Left forelimb (tissue), 1 donor: Measurements from ENCODE around the gene PSD4.

Source experiments
- DNase-seq: peaks from one replicate; pipeline ENCODE4 v3.0.0-alpha.2; 2018; ENCODE audit warnings: low spot score

The PSD4 gene

DNA sequence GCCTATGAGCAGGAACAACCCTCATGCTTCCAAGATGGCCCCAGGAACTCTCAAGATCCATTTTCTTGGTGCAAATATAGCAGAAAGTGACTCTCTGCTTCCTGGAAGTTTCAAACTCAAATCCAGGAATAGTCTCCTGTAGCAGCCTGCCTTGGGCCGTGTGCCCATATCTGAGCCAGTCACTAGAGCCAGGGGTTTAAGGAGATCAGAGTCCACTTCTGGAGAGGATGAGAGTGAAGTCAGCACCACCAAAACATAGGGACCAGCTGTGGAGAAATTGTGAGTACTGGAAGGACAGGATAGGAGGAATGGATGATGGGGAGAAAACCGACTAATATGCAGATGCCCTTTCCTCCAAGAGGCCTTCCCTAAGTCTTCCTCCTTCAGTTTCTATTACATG is 33.2 kb downstream of the PSD4 start:
- DNase-seq, result no peak

DNA sequence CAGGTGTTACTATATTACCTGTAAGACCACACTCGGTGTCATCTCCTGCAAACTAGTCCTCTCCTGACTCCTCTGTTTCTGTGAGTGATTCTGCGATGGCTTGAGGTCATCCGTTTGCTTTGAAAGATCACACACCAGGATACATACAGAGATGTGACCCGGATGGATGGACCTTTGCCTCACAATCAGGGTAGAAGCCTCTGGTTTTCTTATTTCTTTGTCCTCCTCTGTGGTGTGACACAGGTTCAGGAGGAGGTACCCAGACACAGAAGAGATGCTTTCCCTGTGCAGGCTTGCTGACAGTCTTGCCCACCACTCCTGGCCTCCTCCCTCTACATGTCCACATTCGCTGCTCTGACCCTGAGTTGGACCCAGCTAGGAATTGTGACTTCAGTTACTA is 34.6 kb downstream of the PSD4 start:
- no peak for DNase-seq

DNA sequence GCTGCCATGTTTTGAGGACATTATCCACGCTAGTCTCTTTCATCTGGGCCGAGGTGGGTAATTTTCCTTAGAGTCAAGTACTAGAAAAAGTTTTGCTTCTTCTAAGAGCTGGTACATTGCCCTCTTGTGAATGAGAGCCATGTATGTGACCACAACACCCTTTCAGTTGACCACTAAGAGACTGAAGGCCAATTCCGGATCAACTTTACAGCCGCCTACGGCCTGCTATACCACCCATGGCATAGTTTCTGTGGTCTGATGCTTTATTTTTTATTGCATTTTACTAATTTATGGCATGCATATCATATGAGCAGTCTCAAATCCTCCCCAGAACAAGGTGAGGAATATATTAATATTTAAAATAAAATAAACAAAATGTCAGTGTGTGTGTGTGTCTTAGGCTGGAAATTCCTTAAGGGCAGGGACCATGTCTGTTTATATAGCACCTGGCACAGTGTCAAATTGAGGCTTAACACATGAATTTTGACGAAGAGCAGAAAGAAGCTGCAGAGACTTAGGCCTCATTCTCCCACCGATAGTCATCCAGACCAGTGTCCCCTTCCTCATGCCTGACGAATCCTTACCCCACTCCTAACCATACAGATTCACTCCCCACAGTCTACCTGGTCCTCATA is 35.4 kb downstream of the PSD4 start:
- DNase-seq, result no peak

DNA sequence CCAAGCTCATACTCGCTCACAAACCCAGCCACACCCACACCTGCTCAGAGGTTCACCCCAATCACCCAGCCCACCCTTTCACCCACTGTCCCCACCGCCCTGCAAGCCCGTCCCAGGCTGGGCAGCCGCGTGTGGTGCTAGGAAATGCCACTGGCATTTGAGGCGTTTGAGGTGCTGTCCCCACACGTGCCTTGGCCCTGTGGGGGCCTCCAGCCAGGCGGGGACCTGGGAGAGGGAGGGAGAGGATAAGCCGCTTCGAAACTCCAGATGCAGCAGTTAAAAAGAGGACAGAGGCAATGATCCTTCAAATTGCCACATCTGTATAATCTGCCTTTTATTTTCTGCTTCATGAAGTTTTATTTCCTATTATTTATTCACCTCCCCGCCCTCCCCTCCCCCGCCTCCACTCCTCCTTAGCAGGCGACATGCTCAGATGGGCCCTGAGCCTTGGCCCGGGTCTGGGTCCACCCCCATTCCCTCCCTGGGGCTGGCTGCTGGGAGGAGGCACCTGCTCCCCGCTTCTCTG is 35.9 kb downstream of the PSD4 start:
- no peak for DNase-seq

DNA sequence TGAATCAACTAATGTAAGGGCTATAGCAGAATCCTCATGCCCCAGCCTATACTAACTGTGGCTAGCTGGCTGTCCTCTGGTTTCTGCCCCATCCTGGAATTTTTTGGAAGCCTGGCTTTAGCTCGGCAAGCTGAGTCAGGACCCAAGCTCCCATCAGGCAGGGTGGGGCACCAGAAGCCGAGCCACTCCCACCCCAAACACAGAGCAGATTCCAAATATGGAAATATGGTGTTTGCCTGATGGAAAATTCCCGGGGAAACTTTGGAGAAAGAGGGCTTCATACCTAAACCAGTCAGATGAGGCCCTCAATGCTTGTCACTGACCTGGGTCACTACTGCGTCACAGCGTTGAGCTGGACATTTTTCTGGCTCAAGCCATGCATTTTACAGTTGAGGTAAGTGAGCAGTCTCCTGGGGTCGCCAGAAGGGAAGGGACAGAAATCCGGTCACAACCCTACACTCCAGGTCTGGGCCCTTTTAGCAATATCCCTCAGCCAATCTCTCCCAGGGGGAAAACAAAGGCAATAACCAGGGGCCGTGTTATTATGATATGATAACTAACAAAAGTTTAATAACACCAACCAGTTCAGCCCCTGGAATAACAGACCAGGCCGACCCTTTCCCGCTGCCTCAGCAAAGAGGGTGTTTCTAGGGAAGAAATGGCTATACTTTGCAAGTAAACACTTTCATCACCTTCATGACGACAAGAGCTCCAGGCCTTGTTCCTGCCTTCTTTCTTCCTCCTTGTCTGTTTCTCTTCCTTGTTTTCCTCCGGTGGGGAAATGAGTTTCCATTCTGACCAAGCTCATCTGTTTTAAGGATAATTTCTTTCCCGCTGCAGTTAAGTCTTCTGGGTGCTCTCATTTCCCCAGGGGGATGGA is 37.7 kb downstream of the PSD4 start:
- DNase-seq, result no peak

DNA sequence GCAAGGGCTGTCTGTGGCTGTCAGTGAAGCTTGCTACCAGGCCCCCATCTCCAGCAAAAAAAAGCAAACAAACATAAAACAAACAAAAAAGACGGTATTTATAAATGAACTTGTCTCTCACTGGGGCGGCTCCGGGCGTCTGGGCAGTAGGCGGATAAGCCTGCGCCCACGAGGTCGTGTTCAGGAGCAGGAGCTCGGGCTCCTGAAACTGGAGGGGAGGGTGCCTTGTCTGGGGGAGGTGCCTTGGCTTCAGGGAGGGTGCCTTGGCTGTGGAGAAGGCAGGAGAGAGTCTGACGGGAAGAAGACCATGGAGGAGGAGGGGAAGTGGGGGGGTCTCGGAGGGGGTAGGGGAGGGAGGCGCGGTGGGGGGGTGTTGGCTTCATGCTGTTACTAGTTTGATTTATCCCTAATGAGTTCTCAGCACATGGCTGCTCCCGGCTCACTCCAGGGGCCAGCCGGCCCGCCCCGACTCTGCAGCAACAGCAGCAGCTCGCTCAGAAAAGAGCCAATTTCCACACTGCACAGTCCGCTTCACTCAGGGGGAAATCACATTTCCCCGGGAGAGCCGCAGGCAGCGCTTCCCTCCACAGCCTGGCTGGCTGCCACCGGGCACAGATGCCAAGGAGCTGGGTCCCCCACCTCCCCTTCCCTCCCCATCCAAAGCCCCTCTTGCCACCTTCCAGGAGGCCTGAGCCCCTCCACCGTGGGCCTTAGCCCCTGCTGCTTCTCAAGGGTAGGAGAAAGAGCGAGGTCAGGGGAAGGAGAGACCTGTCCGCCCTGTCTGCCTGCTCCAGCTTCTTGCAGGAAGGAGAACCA is 38.7 kb downstream of the PSD4 start:
- DNase-seq, result no peak

DNA sequence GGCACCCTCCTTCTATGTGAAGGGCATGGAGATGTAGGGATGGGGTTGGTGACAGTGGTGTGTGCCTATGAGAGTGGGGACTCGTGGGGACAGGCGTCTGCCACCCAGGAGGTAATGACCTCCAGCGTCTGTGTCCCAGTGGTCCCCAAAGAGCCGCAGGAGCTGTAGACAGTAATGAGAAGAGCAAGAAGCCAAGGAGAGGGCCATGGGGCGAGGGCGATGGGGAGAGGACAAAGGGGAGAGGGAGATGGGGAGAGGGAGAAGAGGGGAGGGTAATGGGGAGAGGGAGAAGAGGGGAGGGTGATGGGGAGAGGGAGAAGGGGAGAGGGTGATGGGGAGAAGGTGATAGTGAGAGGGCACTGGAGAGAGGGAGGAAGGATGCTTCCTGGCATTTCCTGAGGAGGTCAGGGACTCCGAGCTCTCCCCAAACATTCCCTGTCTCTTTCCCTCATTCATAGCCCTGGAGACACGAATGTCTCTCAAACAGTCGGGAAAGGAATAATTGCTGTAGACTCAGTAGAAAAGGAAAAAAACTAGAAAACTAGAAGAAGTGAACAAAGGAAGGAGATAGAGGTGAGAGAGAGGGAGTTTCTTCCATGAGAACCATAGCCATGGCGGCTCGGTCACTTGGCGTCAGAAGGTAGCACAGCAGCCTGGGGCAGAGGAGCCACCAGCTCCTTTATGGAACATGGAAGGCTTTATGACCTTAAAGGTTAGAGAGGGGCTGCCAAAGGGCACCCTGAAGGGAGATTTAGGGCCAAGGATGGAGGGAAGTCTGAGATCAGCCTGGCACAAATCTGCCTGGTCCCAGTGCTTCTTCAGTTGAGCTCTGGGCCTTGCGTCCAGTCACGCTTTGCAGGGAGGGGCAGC is 39.5 kb downstream of the PSD4 start:
- no peak for DNase-seq

DNA sequence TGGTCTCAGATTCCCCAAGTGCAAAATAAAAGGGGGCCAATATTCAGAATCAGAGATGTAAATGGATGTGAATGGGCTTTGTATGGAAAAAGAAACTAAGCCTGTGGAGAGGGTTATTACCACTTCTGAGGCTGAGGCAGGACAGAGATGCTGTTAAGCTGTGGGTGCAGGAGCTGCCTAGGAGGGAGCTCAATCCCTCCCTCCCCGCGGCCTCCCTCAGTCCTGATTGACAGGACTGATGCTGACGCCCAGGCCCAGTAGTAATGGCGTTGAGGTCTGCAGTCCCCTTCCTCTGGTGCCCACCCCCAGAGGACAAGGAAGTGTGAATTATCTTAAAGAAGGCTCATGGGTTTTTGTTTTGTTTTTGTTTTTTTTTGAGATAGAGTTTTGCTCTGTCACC is 40.4 kb downstream of the PSD4 start:
- DNase-seq, result no peak

DNA sequence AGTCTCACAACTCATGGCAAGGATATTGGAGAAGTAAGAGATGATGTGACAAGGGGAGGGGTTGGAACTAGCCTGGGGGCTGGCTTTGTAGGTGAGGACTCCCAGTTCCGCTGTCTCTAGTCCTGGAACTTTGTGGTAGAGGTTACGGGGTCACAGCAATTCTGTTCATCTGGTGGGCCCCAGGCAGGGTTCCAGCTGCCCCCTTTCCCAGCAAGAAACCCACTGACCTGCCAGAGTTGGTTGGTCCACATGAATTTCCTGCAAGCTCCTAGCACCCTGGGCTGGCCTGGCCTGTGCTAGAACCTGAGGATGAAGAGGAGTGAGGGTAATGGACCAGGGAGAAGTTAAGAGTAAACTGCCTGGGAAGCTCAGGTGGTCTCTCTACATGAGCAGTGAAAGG is 41.3 kb downstream of the PSD4 start:
- no peak for DNase-seq

DNA sequence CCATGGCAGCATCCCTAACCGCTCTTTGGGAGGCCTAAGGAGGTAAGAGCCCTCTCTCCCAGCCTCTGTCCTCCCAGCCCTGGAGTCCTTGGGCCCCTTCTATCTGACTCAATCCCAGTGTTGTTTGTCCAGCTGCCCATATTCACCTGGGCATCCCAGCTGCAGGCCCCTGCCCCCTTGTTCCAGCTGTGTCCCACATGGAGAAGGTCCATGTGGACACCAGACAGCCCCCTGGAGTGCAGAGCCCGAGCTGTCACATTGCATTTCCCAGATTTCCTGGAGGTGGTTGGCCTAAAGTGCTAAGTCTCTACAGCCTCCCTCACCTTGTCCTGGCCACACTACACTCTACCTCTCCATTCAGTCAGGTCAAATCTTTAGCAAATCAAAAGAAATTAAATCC is 42.5 kb downstream of the PSD4 start:
- no peak for DNase-seq

DNA sequence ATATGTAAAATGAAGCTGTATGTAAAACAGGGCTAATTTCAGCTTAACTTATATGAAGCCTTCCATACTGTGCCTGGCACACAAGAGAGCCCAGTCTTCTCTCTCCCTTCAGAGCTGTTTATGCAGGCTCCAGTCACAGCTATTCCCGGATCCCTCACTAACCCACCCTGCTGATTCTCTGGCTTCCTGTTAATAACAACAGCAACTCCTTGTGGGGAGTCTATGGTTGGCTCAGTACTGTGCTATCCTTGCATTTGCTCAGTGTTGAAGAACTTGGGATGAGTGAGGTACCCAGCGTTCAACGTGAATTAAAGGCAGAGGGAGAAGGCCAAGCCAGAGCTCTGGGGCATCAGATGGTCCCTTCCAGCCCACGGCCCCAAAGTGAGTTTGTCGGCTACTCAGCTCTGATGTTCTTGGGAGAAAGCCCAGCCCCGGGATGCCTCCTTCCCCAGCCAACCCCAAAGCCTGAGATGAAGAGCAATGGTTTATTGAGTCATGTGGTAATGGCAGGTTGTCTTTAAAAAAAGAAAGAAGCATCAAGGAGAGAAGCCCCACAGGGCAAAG is 43.2 kb downstream of the PSD4 start:
- DNase-seq, result no peak

DNA sequence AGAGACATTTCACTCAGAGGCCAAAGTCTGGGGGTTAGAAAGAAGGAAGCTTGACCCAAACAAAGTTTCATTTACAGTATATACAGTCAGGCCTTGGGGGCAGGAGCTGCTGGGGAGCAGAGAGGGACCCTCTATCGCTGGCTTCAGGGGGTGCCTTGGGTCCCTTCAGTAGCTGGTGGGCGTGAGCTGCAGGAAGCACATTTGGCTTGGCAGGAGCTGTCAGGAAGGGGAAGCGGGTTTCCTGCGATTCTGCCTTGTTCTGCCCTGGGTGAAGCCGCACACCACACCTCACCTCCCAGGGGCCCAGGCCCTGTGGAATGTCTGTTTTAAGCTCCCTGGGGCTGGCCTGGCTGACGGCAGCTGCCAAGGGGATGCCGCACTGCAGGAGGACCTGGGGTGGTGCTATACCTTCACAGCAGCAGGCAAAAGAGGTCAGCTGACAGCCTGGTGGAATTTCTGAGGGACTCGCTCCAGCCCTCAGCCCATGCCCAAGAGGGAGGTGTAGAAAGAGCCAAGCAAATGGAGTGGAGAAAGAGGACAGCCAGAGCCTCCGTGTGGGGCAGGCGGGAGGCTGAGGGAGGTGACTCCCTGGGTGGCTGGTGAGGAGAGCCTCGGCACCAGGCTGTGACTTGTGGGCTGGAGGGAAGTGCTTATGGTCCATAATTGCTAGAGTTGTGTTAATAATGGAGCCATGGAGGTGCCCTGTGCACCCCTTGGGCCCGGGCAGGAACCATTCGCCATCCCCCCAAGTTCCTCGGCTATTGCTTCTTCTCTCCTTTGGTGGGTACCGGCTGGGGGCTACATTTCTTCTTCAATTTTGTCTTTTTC is 43.9 kb downstream of the PSD4 start:
- DNase-seq, result no peak

DNA sequence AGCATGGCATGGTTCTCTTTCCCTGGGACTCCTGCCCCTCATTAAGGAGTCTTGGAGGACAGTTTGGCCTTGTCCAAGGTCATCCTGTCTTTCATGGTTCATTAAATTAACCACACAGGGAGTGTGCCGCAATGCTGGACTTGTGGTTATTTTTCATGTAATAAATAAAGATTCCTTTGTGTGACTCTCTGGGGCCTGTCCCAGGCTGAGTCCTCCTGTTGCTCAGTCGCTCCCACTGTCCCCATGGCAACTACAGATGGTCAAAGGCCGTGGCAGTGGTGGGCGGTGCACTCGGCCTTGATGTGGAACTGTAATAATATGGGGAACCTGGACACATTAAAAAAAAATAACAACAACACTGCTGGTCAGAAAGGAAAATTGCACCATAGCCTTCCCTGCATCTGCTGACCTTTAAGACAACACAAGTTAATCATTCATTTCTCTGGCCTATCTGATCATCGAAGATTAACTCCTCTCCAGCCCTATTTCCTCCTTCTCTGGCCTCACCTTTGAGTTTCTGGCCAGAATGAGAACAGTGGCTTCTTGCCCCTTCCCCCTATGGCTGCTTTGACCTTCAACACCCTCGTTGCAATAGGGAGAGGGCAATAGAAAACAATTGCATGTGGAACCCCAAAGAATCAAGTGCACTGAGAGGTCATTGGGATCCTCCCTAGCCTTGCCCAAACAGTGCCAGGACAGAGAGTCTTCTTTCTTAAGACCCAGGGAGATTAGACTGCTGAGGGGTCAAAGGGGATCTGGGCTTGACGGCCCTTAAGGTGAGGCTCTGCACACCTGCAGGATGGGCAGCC is 44.7 kb downstream of the PSD4 start:
- DNase-seq, result no peak

DNA sequence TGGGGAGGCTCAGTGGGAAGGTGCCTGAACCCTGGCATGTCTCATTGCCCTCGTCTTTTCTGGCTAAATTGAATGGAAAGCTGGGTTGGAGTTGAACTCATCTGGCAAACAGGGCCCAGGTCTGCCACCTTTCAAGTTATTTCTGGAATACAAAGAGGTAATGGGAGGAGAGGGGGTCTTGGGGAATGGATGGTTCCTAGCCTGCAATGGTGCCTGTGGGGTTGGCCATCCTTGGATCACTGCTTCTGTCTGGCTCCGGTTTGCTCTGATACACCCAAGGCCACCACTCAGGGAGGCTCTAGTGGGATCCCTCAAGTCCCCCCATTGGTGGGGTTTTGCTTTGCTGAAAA is 45.3 kb downstream of the PSD4 start:
- no peak for DNase-seq

DNA sequence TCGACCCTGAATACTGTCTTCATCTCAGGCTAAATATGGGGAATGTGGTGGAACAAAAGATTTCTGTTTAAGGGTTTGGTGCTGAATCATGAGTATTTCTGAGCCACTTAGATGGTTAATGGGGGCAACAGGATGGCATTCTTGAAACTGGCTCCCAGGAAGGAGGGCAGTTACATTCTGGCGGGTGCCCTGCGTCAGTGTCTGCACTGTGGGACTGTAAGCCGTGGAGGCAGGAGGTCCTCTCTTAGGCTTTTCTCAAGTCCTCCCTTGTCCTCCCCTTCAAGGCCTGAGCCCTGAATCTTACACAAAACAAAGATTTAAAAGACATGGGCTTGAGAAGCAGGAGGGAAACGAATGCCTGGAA is 45.7 kb downstream of the PSD4 start:
- DNase-seq, result no peak

DNA sequence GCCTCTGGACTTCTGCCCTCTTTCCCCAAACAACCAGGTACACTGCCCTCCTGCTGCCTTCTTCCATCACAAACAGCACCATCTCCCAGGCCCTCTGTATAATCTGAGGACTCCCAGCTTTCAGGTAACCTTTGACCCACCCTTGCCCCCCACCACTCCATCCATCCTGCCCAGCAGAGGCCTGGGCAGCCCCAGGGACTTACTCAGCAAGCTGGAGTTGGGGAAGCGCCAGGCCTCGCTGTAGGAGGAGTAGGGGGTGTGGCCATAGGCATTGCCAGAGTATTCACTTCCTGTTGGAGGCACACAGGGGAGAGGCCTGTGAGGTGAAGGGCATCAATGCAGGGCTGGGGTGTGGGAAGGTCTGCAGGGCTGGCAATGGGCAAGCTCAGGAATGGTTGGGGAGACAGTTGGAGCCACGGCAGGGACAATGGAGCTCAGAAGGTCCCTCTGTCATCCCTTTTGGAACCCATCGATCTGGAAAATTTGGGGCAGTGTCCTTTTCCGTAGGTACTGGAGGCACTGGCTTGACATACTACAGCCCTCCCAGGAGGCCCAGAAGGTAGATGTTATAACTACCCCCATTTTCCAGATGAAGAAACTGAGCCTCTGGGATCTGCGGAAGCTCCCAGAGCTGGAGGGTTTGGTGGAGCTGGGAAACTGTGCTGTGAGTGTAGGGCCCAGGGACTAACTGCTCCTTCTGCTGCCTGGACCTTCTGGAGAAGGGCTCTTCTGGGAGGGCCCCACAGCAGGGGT is 46.3 kb downstream of the PSD4 start:
- DNase-seq, result no peak

DNA sequence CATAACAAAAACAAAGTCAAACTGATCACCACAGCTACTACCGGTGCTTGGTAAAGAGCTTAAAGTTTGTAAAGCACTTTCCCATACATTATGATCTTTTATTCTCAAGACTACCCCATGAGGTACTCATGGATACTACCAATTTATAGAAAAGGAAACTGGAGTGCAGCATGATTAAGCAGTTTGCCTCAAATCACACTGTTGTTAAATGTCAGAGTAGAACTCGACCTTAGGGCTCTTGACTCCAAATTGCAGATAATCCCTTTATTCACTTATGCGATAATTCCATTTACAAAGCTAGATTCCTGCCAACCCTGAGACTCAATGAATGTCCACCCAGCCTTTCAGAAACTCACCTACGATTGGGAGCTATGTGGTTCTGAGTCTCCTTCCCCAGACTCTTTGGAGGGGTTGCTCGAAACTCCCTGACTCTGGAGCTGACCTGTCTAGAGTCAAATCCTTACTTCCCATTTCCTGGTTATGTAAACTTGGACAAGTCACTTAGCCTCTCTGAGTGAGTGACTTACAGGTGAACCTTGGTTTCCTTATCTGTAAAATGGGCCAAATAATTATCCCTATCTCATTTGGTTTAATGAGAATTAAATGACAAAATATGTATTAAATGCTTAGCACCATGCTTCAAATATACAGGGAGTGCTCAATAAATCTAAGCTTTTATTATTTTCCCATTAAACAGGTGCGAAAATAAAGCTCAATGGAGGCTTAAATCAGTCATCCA is 47.4 kb downstream of the PSD4 start:
- DNase-seq, result no peak

DNA sequence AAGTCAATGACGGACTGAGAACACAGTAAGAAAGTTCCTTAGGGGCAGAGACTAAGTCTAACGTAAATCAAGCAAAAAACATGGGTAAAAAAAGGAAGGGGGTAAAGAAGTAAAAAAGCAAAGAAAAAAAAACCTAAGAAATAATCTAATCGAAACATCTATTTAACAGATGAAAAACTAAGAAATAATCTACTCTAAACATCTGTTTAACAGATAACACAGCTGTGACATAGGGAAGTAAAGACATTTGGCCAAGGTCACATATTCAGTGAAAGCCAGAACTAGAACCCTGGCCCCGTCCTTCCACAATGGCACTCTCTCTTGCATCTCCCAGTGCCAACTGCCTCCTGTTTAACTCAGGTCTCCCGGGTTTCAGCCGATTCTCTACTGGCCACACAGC is 48.1 kb downstream of the PSD4 start:
- no peak for DNase-seq
